WTC11 (cell line): ENCODE data around the gene PARK7. TPM values are rescaled to one million over a fixed set of nuclear protein-coding genes. Genes with fewer than 3 reads are reported as not detected.

Experiments used
- ATAC-seq: fragments of 200-7000 bp; cut with Tn5 transposase; 2 replicates; pipeline ENCODE4 v1.10.0; 2021; ENCODE audit warnings: mild to moderate bottlenecking, moderate library complexity
- CTCF ChIA-PET: fragments of 300-600 bp; sonication (Branson Sonifier 250); formaldehyde crosslinking; loops from one replicate; lab custom pipeline; 2021; ENCODE audit warnings: antibody characterized with exemption; lab: Charles Lee
- POLR2A ChIA-PET: fragments of 350-600 bp; sonication (Branson Sonifier 250); formaldehyde crosslinking; loops from one replicate; lab custom pipeline; 2021; ENCODE audit warnings: antibody characterized with exemption; lab: Charles Lee
- DNase-seq: peaks from one replicate; pipeline ENCODE4 v3.0.0; 2021; ENCODE audit warnings: low spot score
- H3K27ac Mint-ChIP-seq: 2 replicates; pipeline ENCODE4 v1.8.0; 2021; ENCODE audit warnings: mixed read lengths
- H3K27me3 Mint-ChIP-seq: 2 replicates; pipeline ENCODE4 v1.8.0; 2021; ENCODE audit warnings: low read depth, mild to moderate bottlenecking, moderate library complexity, mixed read lengths
- H3K36me3 Mint-ChIP-seq: 2 replicates; pipeline ENCODE4 v1.8.0; 2021; ENCODE audit warnings: mixed read lengths
- H3K4me1 Mint-ChIP-seq: 2 replicates; pipeline ENCODE4 v1.8.0; 2022; ENCODE audit warnings: mixed read lengths
- H3K4me3 Mint-ChIP-seq: 2 replicates; pipeline ENCODE4 v1.8.0; 2021; ENCODE audit warnings: mild to moderate bottlenecking, moderate library complexity, mixed read lengths
- H3K9me3 Mint-ChIP-seq: 2 replicates; pipeline ENCODE4 v1.8.0; 2021; ENCODE audit warnings: mixed read lengths
- GABPB1 ChIP-seq: sonication (generic); formaldehyde crosslinking; IDR thresholded peaks from 2 replicates; pipeline ENCODE4 v1.8.1; 2023; ENCODE audit warnings: mild to moderate bottlenecking, missing genetic modification reagents
- IRF1 ChIP-seq: sonication (generic); formaldehyde crosslinking; IDR thresholded peaks from 2 replicates; pipeline ENCODE4 v1.8.0; 2023; ENCODE audit warnings: missing genetic modification reagents
- JUN ChIP-seq: sonication (generic); formaldehyde crosslinking; IDR thresholded peaks from 2 replicates; pipeline ENCODE4 v1.8.0; 2023; ENCODE audit warnings: mild to moderate bottlenecking, missing genetic modification reagents
- MXD4 ChIP-seq: fragments of 250-450 bp; sonication (Bioruptor Pico); IDR thresholded peaks from 2 replicates; pipeline ENCODE4 v1.8.0; 2021; ENCODE audit warnings: mild to moderate bottlenecking, moderate library complexity, borderline replicate concordance
- NR1H2 ChIP-seq: sonication (generic); formaldehyde crosslinking; IDR thresholded peaks from 2 replicates; pipeline ENCODE4 v1.9.0; 2021; ENCODE audit warnings: mild to moderate bottlenecking, moderate library complexity, missing genetic modification reagents
- STAT6 ChIP-seq: sonication (generic); formaldehyde crosslinking; conservative IDR thresholded peaks from 2 replicates; pipeline ENCODE4 v1.8.1; 2023; ENCODE audit warnings: mild to moderate bottlenecking, low read depth, missing genetic modification reagents, moderate library complexity
- TEAD1 ChIP-seq: sonication (generic); formaldehyde crosslinking; IDR thresholded peaks from 2 replicates; pipeline ENCODE4 v1.8.0; 2022; ENCODE audit warnings: mild to moderate bottlenecking, missing genetic modification reagents
- TP53 ChIP-seq: sonication (generic); formaldehyde crosslinking; IDR thresholded peaks from 2 replicates; pipeline ENCODE4 v1.8.1; 2023; ENCODE audit warnings: mild to moderate bottlenecking, missing genetic modification reagents
- USF1 ChIP-seq: sonication (generic); formaldehyde crosslinking; IDR thresholded peaks from 2 replicates; pipeline ENCODE4 v1.8.0; 2022; ENCODE audit warnings: mild to moderate bottlenecking, missing genetic modification reagents
- USF2 ChIP-seq: sonication (generic); formaldehyde crosslinking; IDR thresholded peaks from 2 replicates; pipeline ENCODE4 v1.8.1; 2023; ENCODE audit warnings: mild to moderate bottlenecking, missing genetic modification reagents, moderate library complexity
- ZNF121 ChIP-seq: sonication (generic); formaldehyde crosslinking; IDR thresholded peaks from 2 replicates; pipeline ENCODE4 v1.8.0; 2023; ENCODE audit warnings: missing genetic modification reagents
- ZNF219 ChIP-seq: sonication (generic); formaldehyde crosslinking; IDR thresholded peaks from 2 replicates; pipeline ENCODE4 v1.8.0; 2023; ENCODE audit warnings: missing genetic modification reagents, mild to moderate bottlenecking, borderline replicate concordance
- ZNF317 ChIP-seq: sonication (generic); formaldehyde crosslinking; IDR thresholded peaks from 2 replicates; pipeline ENCODE4 v1.8.1; 2023; ENCODE audit warnings: low read depth, mild to moderate bottlenecking, moderate library complexity, missing genetic modification reagents, borderline replicate concordance
- ZNF396 ChIP-seq: fragments of 250-450 bp; sonication (Bioruptor Pico); IDR thresholded peaks from 2 replicates; pipeline ENCODE4 v1.8.0; 2021; ENCODE audit warnings: mild to moderate bottlenecking, moderate library complexity, borderline replicate concordance
- total RNA-seq: library from RNA; stranded (reverse); gene quantifications from 3 replicates; pipeline ENCODE4 v1.2.3, GENCODE V29; 2021
- TF ChIP-seq, protein P1 (sequence below): fragments of 250-450 bp; sonication (Bioruptor Pico); IDR thresholded peaks from 2 replicates; pipeline ENCODE4 v1.8.0; 2021; ENCODE audit warnings: mild to moderate bottlenecking
- TF ChIP-seq, protein P2 (sequence below): sonication (generic); formaldehyde crosslinking; IDR thresholded peaks from 2 replicates; pipeline ENCODE4 v1.8.0; 2023; ENCODE audit warnings: missing genetic modification reagents, mild to moderate bottlenecking, borderline replicate concordance
- TF ChIP-seq, protein P3 (sequence below): fragments of 250-450 bp; sonication (Bioruptor Pico); IDR thresholded peaks from 2 replicates; pipeline ENCODE4 v1.9.0; 2021; ENCODE audit warnings: mild to moderate bottlenecking

Gene PARK7
- total RNA-seq, 1 experiment from 2014 or later: 337 TPM

- peaks cover 53% of the 10 kb centered on the region for H3K36me3 Mint-ChIP-seq
- peaks cover 14% of the 10 kb centered on the region for H3K4me1 Mint-ChIP-seq
- no peak for DNase-seq
- H3K27ac Mint-ChIP-seq: peak overlapping the region; percentile 48
- H3K4me3 Mint-ChIP-seq: no peak overlapping the region
- H3K27me3 Mint-ChIP-seq: no peaks in the 10 kb centered on the region
- ChIA-PET CTCF (interaction anchor here (0.6 to 1.3 kb wide), 3 partner anchors 11 to 328 kb away, joined by 3 to 5 read pairs (median 4); no protein-coding TSS in a partner anchor), POLR2A (interaction anchor here (0.6 kb wide), 1 partner anchor 328 kb away, joined by 3 read pairs; no protein-coding TSS in a partner anchor)
- no peak for ATAC-seq
- peaks cover 9% of the 10 kb centered on the region for H3K9me3 Mint-ChIP-seq
- TF ChIP-seq USF2 (CRISPR knock-in tag) (peak; percentile 73), USF1 (peak; percentile 47; the same call in 1 of the 2 replicates), NR1H2 (CRISPR knock-in tag) (no peak), TEAD1 (CRISPR knock-in tag) (no peak)
- TF ChIP-seq, protein P1, sequence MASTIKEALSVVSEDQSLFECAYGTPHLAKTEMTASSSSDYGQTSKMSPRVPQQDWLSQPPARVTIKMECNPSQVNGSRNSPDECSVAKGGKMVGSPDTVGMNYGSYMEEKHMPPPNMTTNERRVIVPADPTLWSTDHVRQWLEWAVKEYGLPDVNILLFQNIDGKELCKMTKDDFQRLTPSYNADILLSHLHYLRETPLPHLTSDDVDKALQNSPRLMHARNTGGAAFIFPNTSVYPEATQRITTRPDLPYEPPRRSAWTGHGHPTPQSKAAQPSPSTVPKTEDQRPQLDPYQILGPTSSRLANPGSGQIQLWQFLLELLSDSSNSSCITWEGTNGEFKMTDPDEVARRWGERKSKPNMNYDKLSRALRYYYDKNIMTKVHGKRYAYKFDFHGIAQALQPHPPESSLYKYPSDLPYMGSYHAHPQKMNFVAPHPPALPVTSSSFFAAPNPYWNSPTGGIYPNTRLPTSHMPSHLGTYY (CRISPR knock-in tag): no peak
Observed at GRCh38 chr1:7985851-7986612, 24.5 kb downstream of the PARK7 start.

- TF ChIP-seq ZNF121: peak; percentile 79; the same call in 1 of the 2 replicates
- no peak for TF ChIP-seq STAT6 (CRISPR knock-in tag)
- ATAC-seq (no peak), DNase-seq (no peak)
- H3K27me3 Mint-ChIP-seq: no peaks in the 10 kb centered on the region
- CTCF ChIA-PET: interaction anchor here (2.5 to 2.6 kb wide), 2 partner anchors 28 to 327 kb away, joined by 7 to 9 read pairs; no protein-coding TSS in a partner anchor
- H3K4me3 Mint-ChIP-seq: no peak overlapping the region
- H3K4me1 Mint-ChIP-seq: peaks cover 22% of the 10 kb centered on the region
- POLR2A ChIA-PET: interaction anchor here (0.7 kb wide), 1 partner anchor 265 kb away, joined by 5 read pairs; no protein-coding TSS in a partner anchor
- 0 out of 2 replicates have a peak overlapping the region, but pooled peaks have one; percentile 50 for H3K27ac Mint-ChIP-seq
- peaks cover 9% of the 10 kb centered on the region for H3K9me3 Mint-ChIP-seq
- peaks cover 44% of the 10 kb centered on the region for H3K36me3 Mint-ChIP-seq
Observed at GRCh38 chr1:7987528-7987927, 26.0 kb downstream of the PARK7 start.

DNA sequence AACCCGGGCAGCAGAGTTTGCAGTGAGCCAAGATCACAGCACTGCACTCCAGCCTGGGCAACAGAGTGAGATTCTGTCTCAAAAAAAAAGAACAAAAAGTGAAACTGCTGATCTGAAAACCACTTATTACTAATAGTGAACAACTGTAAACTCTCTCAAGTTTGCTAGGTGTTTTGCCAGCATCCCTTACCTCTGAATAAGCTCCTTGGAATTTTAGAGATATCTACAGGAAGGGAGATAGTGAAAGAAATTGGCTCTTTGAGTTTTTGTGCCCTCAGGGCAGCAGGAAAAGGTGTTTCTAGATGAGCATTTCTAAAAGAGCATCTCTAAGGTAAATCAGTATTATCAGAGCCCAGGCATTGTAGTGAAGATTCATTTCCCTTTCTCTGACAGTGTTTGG is 27.1 kb downstream of the PARK7 start:
- CTCF ChIA-PET: interaction anchor here (0.8 to 2.6 kb wide), 3 partner anchors 27 to 326 kb away, joined by 3 to 9 read pairs (median 7); no protein-coding TSS in a partner anchor
- H3K4me3 Mint-ChIP-seq: no peak overlapping the region
- POLR2A ChIA-PET: no interaction called here
- no peak for DNase-seq
- no peaks in the 10 kb centered on the region for H3K27me3 Mint-ChIP-seq
- peaks cover 9% of the 10 kb centered on the region for H3K9me3 Mint-ChIP-seq
- H3K4me1 Mint-ChIP-seq: peaks cover 25% of the 10 kb centered on the region
- peak overlapping the region; percentile 34; the same call in 1 of the 2 replicates for H3K27ac Mint-ChIP-seq
- H3K36me3 Mint-ChIP-seq: peaks cover 36% of the 10 kb centered on the region
- no peak for ATAC-seq
- TF ChIP-seq GABPB1 (no peak), ZNF219 (CRISPR knock-in tag) (no peak), ZNF396 (no peak), IRF1 (CRISPR knock-in tag) (no peak), ZNF317 (CRISPR knock-in tag) (no peak), JUN (CRISPR knock-in tag) (no peak), TP53 (CRISPR knock-in tag) (no peak), MXD4 (no peak)
- TF ChIP-seq, protein P2, sequence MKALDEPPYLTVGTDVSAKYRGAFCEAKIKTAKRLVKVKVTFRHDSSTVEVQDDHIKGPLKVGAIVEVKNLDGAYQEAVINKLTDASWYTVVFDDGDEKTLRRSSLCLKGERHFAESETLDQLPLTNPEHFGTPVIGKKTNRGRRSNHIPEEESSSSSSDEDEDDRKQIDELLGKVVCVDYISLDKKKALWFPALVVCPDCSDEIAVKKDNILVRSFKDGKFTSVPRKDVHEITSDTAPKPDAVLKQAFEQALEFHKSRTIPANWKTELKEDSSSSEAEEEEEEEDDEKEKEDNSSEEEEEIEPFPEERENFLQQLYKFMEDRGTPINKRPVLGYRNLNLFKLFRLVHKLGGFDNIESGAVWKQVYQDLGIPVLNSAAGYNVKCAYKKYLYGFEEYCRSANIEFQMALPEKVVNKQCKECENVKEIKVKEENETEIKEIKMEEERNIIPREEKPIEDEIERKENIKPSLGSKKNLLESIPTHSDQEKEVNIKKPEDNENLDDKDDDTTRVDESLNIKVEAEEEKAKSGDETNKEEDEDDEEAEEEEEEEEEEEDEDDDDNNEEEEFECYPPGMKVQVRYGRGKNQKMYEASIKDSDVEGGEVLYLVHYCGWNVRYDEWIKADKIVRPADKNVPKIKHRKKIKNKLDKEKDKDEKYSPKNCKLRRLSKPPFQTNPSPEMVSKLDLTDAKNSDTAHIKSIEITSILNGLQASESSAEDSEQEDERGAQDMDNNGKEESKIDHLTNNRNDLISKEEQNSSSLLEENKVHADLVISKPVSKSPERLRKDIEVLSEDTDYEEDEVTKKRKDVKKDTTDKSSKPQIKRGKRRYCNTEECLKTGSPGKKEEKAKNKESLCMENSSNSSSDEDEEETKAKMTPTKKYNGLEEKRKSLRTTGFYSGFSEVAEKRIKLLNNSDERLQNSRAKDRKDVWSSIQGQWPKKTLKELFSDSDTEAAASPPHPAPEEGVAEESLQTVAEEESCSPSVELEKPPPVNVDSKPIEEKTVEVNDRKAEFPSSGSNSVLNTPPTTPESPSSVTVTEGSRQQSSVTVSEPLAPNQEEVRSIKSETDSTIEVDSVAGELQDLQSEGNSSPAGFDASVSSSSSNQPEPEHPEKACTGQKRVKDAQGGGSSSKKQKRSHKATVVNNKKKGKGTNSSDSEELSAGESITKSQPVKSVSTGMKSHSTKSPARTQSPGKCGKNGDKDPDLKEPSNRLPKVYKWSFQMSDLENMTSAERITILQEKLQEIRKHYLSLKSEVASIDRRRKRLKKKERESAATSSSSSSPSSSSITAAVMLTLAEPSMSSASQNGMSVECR (CRISPR knock-in tag): no peak
- TF ChIP-seq, protein P3, sequence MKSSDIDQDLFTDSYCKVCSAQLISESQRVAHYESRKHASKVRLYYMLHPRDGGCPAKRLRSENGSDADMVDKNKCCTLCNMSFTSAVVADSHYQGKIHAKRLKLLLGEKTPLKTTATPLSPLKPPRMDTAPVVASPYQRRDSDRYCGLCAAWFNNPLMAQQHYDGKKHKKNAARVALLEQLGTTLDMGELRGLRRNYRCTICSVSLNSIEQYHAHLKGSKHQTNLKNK (CRISPR knock-in tag): no peak
